Ishikawa (cell line): ENCODE data around the gene SNTA1.
A peak's percentile ranks its signal among the peaks of the same experiment; 100 is the strongest.

Experiments used
- CEBPB ChIP-seq: IDR thresholded peaks from 2 replicates; pipeline ENCODE4 v1.6.1; 2012
- CREB1 ChIP-seq: IDR thresholded peaks from 2 replicates; pipeline ENCODE4 v1.6.1; 2012; ENCODE audit warnings: low read depth
- EGR1 ChIP-seq: IDR thresholded peaks from 2 replicates; pipeline ENCODE4 v1.6.1; 2012
- EP300 ChIP-seq: IDR thresholded peaks from 2 replicates; pipeline ENCODE4 v1.6.1; 2012; ENCODE audit warnings: borderline replicate concordance
- FOXM1 ChIP-seq: IDR thresholded peaks from 2 replicates; pipeline ENCODE4 v1.6.1; 2012; ENCODE audit warnings: low read depth, borderline replicate concordance
- NFIC ChIP-seq: IDR thresholded peaks from 2 replicates; pipeline ENCODE4 v1.6.1; 2012
- RAD21 ChIP-seq: IDR thresholded peaks from 2 replicates; pipeline ENCODE4 v1.6.1; 2012; ENCODE audit warnings: low read depth
- TAF1 ChIP-seq: IDR thresholded peaks from 2 replicates; pipeline ENCODE4 v1.6.1; 2012; ENCODE audit warnings: low read depth, mild to moderate bottlenecking
- TCF12 ChIP-seq: IDR thresholded peaks from 2 replicates; pipeline ENCODE4 v1.6.1; 2012; ENCODE audit warnings: low read depth
- TEAD4 ChIP-seq: IDR thresholded peaks from 2 replicates; pipeline ENCODE4 v1.6.1; 2012
- YY1 ChIP-seq: IDR thresholded peaks from 2 replicates; pipeline ENCODE4 v1.6.1; 2012; ENCODE audit warnings: low read depth
- ZBTB7A ChIP-seq: IDR thresholded peaks from 2 replicates; pipeline ENCODE4 v1.6.1; 2012; ENCODE audit warnings: low read depth
- TF ChIP-seq, protein P1 (sequence below): IDR thresholded peaks from 2 replicates; pipeline ENCODE4 v1.6.1; 2012
- TF ChIP-seq, protein P2 (sequence below): IDR thresholded peaks from 2 replicates; pipeline ENCODE4 v1.6.1; 2012; ENCODE audit warnings: low read depth, mild to moderate bottlenecking
- TF ChIP-seq, protein P3 (sequence below): IDR thresholded peaks from 2 replicates; pipeline ENCODE4 v1.6.1; 2012

The SNTA1 gene

DNA sequence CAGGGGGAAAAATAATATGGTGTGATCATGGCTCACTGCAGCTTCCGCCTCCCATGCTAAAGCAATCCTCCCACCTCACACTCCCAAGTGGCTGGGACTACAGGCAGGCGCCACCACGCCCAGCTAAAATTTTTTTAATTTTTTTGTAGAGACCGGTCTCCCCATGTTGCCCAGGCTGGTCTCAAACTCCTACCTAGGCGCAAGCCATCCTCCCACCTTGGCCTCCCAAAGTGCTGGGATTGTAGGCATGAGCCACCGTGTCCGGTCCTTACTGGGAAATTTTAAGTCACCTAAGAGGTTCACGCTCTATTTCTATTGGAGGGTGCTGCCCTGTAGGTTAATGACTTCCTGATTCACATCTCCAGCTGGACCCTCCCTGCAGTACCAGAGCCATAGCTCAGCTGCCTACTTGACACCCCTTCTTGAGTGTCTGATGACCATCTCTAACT is 41.6 kb downstream of the SNTA1 start:
- TF ChIP-seq CREB1, result no peak
- TF ChIP-seq CEBPB, result no peak
- TF ChIP-seq EP300, result no peak
- TF ChIP-seq YY1, result no peak
- no peak for TF ChIP-seq EGR1
- TF ChIP-seq, protein P1, sequence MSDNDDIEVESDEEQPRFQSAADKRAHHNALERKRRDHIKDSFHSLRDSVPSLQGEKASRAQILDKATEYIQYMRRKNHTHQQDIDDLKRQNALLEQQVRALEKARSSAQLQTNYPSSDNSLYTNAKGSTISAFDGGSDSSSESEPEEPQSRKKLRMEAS, result no peak
- TF ChIP-seq TAF1, result no peak
- no peak for TF ChIP-seq ZBTB7A
- no peak for TF ChIP-seq TEAD4
- no peak for TF ChIP-seq FOXM1

DNA sequence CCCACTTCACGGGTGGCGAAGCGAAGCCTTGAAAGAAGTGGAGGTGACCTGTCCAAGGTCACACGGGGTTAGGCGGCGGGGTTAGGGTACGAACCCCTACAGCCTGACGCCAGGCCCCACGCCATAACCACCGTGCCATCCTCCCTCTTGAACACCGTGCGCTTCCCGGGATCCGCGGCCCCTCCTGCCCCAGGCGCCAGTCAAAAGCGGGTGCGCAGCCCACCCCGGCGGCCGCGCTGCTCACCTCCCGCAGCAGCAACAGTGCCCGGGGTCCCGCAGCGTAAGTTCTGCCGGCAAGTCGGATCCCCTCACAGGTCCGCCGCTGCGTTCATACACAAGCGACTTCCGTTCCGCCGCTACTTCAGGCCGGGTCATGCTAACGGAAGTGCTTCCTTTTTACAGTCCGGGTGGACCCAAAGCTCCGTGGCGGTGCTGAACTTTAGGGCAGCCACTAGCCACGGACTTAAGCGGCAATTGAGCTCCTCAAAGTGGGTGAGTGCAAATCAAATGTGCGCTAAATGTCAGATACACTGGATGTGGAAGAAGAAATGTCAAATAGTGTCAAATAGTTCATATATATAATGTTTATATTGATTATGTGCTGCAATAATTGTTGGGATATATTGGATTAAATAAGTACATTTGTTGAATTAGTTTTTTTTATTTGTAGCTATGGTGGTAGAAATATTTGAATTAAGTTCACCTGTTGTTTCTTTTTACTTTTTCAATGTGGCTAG is 42.2 kb downstream of the SNTA1 start, which contains the start of gene CDK5RAP1:
Gene CDK5RAP1 (minus strand): TSS at position 336 of the 737 bp plus-strand sequence. CDS start 4,455 bp downstream, outside the sequence.
- TF ChIP-seq, protein P2, sequence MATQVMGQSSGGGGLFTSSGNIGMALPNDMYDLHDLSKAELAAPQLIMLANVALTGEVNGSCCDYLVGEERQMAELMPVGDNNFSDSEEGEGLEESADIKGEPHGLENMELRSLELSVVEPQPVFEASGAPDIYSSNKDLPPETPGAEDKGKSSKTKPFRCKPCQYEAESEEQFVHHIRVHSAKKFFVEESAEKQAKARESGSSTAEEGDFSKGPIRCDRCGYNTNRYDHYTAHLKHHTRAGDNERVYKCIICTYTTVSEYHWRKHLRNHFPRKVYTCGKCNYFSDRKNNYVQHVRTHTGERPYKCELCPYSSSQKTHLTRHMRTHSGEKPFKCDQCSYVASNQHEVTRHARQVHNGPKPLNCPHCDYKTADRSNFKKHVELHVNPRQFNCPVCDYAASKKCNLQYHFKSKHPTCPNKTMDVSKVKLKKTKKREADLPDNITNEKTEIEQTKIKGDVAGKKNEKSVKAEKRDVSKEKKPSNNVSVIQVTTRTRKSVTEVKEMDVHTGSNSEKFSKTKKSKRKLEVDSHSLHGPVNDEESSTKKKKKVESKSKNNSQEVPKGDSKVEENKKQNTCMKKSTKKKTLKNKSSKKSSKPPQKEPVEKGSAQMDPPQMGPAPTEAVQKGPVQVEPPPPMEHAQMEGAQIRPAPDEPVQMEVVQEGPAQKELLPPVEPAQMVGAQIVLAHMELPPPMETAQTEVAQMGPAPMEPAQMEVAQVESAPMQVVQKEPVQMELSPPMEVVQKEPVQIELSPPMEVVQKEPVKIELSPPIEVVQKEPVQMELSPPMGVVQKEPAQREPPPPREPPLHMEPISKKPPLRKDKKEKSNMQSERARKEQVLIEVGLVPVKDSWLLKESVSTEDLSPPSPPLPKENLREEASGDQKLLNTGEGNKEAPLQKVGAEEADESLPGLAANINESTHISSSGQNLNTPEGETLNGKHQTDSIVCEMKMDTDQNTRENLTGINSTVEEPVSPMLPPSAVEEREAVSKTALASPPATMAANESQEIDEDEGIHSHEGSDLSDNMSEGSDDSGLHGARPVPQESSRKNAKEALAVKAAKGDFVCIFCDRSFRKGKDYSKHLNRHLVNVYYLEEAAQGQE, result peak; percentile 41; the same call in 1 of the 2 replicates
- peak; percentile 45; the same call in 1 of the 2 replicates for TF ChIP-seq FOXM1
- peak; percentile 92 for TF ChIP-seq TAF1
- TF ChIP-seq, protein P1, result peak; percentile 94
- TF ChIP-seq CEBPB, result no peak; the same call in 1 of the 2 replicates
- TF ChIP-seq CREB1, result no peak
- peak; percentile 45; the same call in 1 of the 2 replicates for TF ChIP-seq TEAD4
- TF ChIP-seq NFIC, result peak; percentile 27
- no peak for TF ChIP-seq EGR1
- TF ChIP-seq EP300, result peak; percentile 31; the same call in 1 of the 2 replicates
- no peak for TF ChIP-seq RAD21
- TF ChIP-seq, protein P3, sequence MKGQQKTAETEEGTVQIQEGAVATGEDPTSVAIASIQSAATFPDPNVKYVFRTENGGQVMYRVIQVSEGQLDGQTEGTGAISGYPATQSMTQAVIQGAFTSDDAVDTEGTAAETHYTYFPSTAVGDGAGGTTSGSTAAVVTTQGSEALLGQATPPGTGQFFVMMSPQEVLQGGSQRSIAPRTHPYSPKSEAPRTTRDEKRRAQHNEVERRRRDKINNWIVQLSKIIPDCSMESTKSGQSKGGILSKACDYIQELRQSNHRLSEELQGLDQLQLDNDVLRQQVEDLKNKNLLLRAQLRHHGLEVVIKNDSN, result peak; percentile 80
- TF ChIP-seq TCF12, result peak; percentile 83
- TF ChIP-seq YY1, result peak; percentile 86
- TF ChIP-seq ZBTB7A, result no peak

DNA sequence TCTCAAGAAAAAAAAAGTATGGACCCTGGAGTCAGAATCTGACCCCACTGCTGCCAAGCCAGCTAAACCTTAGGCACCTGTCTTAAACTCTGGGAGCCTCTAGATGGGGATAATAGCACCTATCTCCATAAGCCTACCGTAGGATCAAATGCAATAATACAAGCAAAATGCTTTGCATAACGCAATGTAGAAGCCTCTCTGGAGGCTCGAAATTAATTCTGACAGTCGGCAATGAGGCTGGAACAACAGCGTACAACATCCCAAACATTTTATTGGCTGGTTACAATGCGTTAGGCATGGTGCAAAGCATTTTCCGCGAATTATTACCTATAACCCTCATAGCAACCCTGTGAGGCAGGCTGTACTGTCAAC is 42.8 kb downstream of the SNTA1 start:
- TF ChIP-seq RAD21, result peak; percentile 38
- TF ChIP-seq, protein P1, result no peak

DNA sequence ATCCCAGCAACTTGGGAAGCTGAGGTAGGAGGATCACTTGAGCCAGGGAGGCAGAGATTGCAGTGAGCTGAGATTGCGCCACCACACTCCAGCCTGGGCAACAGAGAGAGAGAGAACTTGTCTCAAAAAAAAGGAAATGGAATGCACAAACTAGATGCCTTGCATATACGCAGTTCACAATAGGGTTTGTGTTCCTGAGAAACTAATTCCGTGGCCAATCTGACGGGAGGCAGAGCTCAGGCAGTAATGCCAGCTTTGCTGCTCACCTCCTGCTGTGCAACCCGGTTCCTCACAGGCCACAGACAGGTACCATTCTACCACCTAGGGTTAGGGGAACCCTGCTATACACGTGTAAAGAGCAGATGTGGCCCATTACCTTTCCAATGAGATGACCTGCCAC is 43.6 kb downstream of the SNTA1 start:
- TF ChIP-seq CEBPB (no peak), EGR1 (no peak), RAD21 (no peak), TEAD4 (no peak), CREB1 (no peak), ZBTB7A (no peak), YY1 (no peak), NFIC (no peak), TAF1 (no peak), EP300 (no peak)
- TF ChIP-seq, protein P3, result no peak
- TF ChIP-seq, protein P1, result no peak
- TF ChIP-seq, protein P2, result no peak

DNA sequence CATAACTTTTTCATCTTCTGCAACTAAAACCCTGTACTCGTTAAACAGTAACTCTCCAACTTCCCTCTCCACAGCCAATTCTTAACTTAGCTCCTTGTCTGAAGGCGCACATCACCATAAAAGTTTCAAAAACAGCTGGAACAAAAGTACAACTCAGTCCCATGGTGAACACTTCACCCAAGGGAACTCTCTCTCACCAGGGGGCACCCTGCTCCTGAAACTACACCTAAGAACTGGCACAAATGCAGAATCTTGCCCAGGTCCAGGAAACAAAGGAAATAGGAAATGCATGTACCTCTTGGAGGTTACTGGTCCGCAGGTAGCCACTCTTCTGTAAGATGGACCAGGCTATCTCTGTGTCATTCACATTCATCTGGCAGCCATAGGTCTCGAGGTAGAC is 48.8 kb downstream of the SNTA1 start:
- TF ChIP-seq NFIC, result no peak
- TF ChIP-seq ZBTB7A, result no peak
- no peak for TF ChIP-seq TCF12
- no peak for TF ChIP-seq EP300
- TF ChIP-seq, protein P2, result no peak
